UCSD-AML1 (cell line): ENCODE results near the gene DMXL2.
"Not testable (repeated sequence)": the region's sequence is repeated elsewhere in the genome, so short reads cannot be mapped to it uniquely, and the experiment has no call there.

Experiments used
- DNase-seq: peaks from one replicate; lab custom pipeline; 2025; ENCODE audit not compliant: unreplicated experiment; lab: John Stamatoyannopoulos, UW

The DMXL2 gene

GRCh38 chr15:51577636-51578304 is 44.8 kb downstream of the DMXL2 start:
- DNase-seq: no peak

- no peak for DNase-seq
These were observed 45.6 kb downstream of the DMXL2 start for GRCh38 chr15:51576911-51577500.

DNA sequence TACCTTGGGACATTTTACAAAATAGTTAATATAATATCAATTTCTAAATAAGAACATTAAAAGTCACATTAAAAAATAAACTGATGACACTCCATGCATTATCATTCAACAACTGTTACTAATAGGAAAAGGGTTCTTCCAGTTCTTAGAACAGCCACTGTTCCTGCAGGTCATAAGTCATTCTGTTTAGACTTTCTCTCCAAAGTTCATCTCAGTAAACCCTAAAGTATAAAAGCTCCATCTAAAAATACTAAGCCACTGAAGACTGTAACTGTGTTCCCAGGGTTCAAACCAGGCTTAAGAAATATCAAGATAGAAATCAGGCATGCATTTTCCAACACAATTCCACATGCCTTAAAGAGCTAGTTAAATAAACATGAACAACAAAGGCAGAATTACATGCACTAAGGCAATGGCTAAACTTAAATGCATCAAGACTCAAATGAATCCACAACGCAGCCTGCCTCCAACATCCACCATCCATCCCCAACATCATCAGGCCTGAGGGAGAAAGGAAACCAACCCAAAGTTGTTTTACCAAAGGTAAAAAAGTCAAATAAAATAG is 46.2 kb downstream of the DMXL2 start:
- DNase-seq: no peak

GRCh38 chr15:51575775-51576174 is 46.8 kb downstream of the DMXL2 start:
- DNase-seq: no peak

DNA sequence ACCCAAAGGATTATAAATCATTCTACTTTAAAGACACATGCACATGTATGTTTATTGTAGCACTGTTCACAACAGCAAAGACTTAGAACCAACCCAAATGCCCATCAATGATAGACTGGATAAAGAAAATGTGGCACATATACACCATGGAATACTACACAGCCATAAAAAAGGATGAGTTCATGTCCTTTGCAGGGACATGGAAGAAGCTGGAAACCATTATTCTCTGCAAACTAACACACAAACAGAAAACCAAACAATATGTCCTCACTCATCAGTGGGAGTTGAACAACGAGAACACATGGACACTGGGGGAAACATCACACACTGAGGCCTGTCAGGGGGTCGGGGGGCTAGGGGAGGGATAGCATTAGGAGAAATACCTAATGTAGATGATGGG is 49.2 kb downstream of the DMXL2 start:
- not testable (repeated sequence) for DNase-seq

- DNase-seq: not testable (repeated sequence)
These were observed 53.4 kb downstream of the DMXL2 start for GRCh38 chr15:51568939-51569784.

GRCh38 chr15:51561271-51561670 is 61.3 kb downstream of the DMXL2 start:
- DNase-seq: no peak

- DNase-seq: no peak
These were observed 63.7 kb downstream of the DMXL2 start for GRCh38 chr15:51558876-51559275.

DNA sequence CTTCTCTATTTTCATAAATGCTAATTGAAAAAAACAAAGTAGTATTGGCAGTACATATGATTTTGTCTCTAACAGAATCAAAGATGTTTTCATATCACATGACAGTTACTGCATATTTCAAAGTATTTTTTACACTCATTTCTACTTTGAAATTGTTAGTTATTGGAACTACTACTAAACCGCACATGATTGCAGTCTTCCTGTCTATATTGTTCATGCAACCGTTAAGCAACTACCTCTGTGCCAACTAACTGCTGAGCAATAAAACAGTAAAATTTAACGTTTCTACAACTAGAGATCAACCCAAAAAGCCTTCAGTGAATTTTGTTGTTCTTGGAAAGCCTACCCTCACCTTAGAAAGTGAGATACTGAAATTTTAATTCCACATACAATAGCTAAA is 64.2 kb downstream of the DMXL2 start:
- no peak for DNase-seq

GRCh38 chr15:51550841-51551240 is 71.7 kb downstream of the DMXL2 start:
- no peak for DNase-seq

DNA sequence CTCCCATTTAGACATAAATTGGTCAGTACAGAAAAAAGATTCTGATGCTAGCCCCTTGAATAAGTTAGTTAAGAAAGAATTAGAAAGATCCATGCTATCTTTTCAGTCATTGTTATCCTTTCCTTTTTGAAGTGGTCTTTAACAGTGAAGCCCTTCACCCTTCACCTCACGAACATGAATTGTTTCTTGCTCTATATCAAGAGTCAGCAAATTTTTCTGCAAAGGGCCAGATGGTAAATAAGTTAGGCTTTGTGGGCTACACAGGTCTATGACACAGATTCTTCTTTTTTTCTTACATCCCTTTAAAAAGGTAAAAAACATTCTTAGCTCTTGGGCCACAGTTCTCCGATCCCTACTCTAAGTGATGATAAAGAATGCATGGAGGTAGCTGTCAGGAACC is 74.9 kb downstream of the DMXL2 start:
- no peak for DNase-seq

DNA sequence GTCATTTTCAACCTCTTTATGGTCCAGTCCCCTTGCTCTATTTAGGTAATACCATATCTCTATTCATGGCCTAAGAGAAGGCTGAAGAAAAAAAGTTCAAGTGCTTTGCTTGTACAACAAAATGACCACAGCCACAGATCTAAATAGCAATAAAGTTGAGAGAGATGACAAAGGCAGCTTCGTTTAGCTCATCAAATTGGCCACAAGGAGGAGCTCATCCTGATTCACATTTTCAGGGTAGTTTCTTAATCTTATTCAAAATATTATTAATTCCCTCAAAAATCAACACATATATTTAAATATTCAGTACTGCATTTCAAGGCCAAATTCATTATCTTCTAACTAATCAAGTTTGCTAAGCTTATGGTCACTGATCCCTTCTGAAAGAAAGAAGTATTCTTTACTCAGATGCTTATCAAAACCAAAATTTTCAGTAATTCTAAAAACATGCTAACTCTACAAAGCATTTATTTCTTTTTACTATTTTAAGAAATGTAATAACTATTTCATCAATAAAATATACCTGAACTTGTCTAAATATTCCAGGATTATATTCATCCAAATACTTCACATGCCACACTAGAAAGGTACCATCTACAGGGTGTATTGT is 85.5 kb downstream of the DMXL2 start:
- DNase-seq: no peak

GRCh38 chr15:51533672-51534398 is 88.7 kb downstream of the DMXL2 start:
- DNase-seq: no peak

DNA sequence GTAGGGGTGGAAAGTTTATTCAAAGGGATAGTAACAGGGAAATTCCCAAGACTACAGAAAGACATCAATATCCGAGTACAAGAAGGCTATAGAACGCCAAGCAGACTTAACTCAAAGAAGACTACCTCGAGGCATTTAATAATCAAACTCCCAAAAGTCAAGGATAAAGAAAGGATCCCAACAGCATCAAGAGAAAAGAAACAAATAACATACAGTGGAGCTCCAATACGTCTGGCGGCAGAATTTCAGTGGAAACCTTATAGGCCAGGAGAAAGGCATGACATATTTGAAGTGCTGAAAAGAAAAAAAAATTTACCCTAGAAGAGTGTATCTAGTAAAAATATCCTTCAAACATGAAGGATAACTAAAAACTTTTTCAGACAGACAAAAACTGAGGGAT is 95.6 kb downstream of the DMXL2 start:
- no peak for DNase-seq

- no peak for DNase-seq
These were observed 98.2 kb downstream of the DMXL2 start for GRCh38 chr15:51524376-51524775.

DNA sequence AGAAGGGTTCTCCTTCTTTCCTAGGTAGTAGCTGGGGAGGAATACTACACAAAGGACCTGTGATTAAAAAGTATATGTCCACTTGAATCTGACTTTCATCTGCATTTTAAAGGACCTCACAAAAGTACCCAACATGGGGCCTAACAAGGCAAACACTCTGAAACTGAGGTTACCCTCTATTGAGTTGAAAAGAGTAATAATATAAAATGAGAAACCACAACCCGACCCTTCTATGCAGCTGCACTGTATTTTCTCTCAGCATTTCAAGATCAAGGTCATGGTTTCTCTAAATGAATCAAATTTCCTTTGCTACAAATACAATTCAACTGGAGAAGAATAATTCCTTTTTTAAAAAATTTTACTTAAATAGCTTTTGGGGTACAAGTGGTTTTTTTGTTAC is 106.3 kb downstream of the DMXL2 start:
- DNase-seq: no peak

DNA sequence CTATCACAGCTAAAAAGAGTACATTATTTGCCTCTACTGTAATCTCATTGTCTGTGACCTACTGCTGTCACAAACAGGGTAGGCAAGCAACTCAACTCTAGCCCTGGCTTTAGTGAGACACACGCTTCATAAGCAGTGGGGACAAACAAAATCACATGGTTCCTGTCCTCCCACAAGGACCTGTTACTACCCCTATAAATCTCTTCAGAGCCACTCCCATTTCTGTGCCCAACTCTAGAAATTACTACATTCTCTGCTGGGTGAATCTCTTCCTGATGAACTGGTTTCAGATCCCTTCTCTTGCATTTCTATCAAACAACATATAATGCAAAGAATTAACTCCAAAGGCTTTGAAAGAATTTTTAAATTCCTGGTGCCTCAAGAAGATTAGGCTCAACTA is 117.3 kb downstream of the DMXL2 start:
- DNase-seq: no peak

GRCh38 chr15:51503003-51503402 is 119.6 kb downstream of the DMXL2 start:
- DNase-seq: no peak

GRCh38 chr15:51499379-51499976 is 123.1 kb downstream of the DMXL2 start:
- no peak for DNase-seq

GRCh38 chr15:51497806-51498205 is 124.8 kb downstream of the DMXL2 start:
- DNase-seq: no peak
